Measurements from ENCODE around the gene DCAF6.
"Not testable (repeated sequence)": the region's sequence is repeated elsewhere in the genome, so short reads cannot be mapped to it uniquely, and the experiment has no call there.

DCAF6 gene

GRCh38 chr1:167924543-167925231 lies 11.8 kb upstream of the DCAF6 start:
- no peak for DNase-seq

- DNase-seq, result no peak
Observed at GRCh38 chr1:167926486-167926997, 9.9 kb upstream of the DCAF6 start.

- DNase-seq, result no peak
Observed at GRCh38 chr1:167927046-167927754, 9.3 kb upstream of the DCAF6 start.

- no peak for DNase-seq
Observed at GRCh38 chr1:167928457-167928852, 8.0 kb upstream of the DCAF6 start.

- not testable (repeated sequence) for DNase-seq
Observed at GRCh38 chr1:167928919-167929318, 7.6 kb upstream of the DCAF6 start.

GRCh38 chr1:167929725-167930124 lies 6.8 kb upstream of the DCAF6 start:
- no peak for DNase-seq

- no peak for DNase-seq
Observed at GRCh38 chr1:167933788-167934187, 2.7 kb upstream of the DCAF6 start.

- DNase-seq, result no peak
Observed at GRCh38 chr1:167934426-167935215, 1.9 kb upstream of the DCAF6 start.

- peak in 1 of 4 experiments; percentile 9 for DNase-seq
Observed at GRCh38 chr1:167935216-167936067, 1.0 kb upstream of the DCAF6 start.

GRCh38 chr1:167936930-167937708 lies 636 bp downstream of the DCAF6 start, which contains the start of gene MPC2:
TSS of gene MPC2 (minus strand) at chr1:167937072. CDS start at chr1:167935841, 1,231 bp downstream.
- DNase-seq, result peak; percentile 40 to 62 (median 54)

- no peak for DNase-seq
Observed at GRCh38 chr1:167937709-167938010, 1.2 kb downstream of the DCAF6 start.

- DNase-seq, result no peak
Observed at GRCh38 chr1:167938080-167938636, 1.7 kb downstream of the DCAF6 start.

- DNase-seq, result no peak
Observed at GRCh38 chr1:167940264-167940663, 3.8 kb downstream of the DCAF6 start.

- DNase-seq, result no peak
Observed at GRCh38 chr1:167943541-167943940, 7.1 kb downstream of the DCAF6 start.

- no peak for DNase-seq
Observed at GRCh38 chr1:167947733-167948132, 11.2 kb downstream of the DCAF6 start.

GRCh38 chr1:167949785-167950184 lies 13.3 kb downstream of the DCAF6 start:
- DNase-seq, result no peak

- no peak for DNase-seq
Observed at GRCh38 chr1:167950569-167950968, 14.1 kb downstream of the DCAF6 start.

- DNase-seq, result no peak
Observed at GRCh38 chr1:167955915-167956314, 19.4 kb downstream of the DCAF6 start.

- no peak for DNase-seq
Observed at GRCh38 chr1:167957710-167958109, 21.2 kb downstream of the DCAF6 start.

- DNase-seq, result no peak
Observed at GRCh38 chr1:167964646-167965045, 28.2 kb downstream of the DCAF6 start.

GRCh38 chr1:167966050-167966449 lies 29.6 kb downstream of the DCAF6 start:
- DNase-seq, result no peak

Measured in activated naive CD4-positive, alpha-beta T cell (primary cell).